H7 (cell line): ENCODE results near the gene MICU1. TPM values are rescaled to one million over a fixed set of nuclear protein-coding genes. Genes with fewer than 3 reads are reported as not detected.

Experiments
- DNase-seq: peaks from one replicate; pipeline ENCODE4 v3.0.0; 2012
- H3K27me3 ChIP-seq: 2 replicates; pipeline ENCODE4 v1.6.0; 2011; ENCODE audit warnings: mild to moderate bottlenecking, low read length; ENCODE audit not compliant: control insufficient read depth, insufficient read depth
- H3K36me3 ChIP-seq: replicated peaks from 2 replicates; pipeline ENCODE4 v1.5.1; 2011; ENCODE audit warnings: low read length; ENCODE audit not compliant: control insufficient read depth, insufficient read depth
- H3K4me3 ChIP-seq: 2 replicates; pipeline ENCODE4 v1.5.1; 2011; ENCODE audit warnings: low read depth, mild to moderate bottlenecking, control low read depth, low read length, moderate library complexity; ENCODE audit not compliant: insufficient read depth
- total RNA-seq: library from RNA; depleted of rRNA; stranded (reverse); fragments of >200 nt; shearing (Covaris generic); gene quantifications from 2 replicates; pipeline ENCODE4 v1.2.3, GENCODE V29; 2014

MICU1 gene
- total RNA-seq, 1 experiment from 2014 or later: 41.0 TPM

- no peak for DNase-seq
- Histone ChIP-seq H3K4me3 (no peak overlapping the region), H3K27me3 (no peaks in the 10 kb centered on the region), H3K36me3 (no peaks in the 10 kb centered on the region)
Observed at GRCh38 chr10:72515455-72515854, 110.4 kb downstream of the MICU1 start.

GRCh38 chr10:72513910-72514309 lies 112.0 kb downstream of the MICU1 start:
- no peaks in the 10 kb centered on the region for H3K36me3 ChIP-seq
- no peaks in the 10 kb centered on the region for H3K27me3 ChIP-seq
- no peak for DNase-seq
- H3K4me3 ChIP-seq: no peak overlapping the region

- H3K36me3 ChIP-seq: no peaks in the 10 kb centered on the region
- DNase-seq: no peak
- no peak overlapping the region for H3K4me3 ChIP-seq
- no peaks in the 10 kb centered on the region for H3K27me3 ChIP-seq
Observed at GRCh38 chr10:72511459-72511858, 114.4 kb downstream of the MICU1 start.

GRCh38 chr10:72509941-72510340 lies 115.9 kb downstream of the MICU1 start:
- no peaks in the 10 kb centered on the region for H3K36me3 ChIP-seq
- H3K4me3 ChIP-seq: no peak overlapping the region
- H3K27me3 ChIP-seq: no peaks in the 10 kb centered on the region
- DNase-seq: no peak

- DNase-seq: no peak
- Histone ChIP-seq H3K4me3 (no peak overlapping the region), H3K27me3 (no peaks in the 10 kb centered on the region), H3K36me3 (no peaks in the 10 kb centered on the region)
Observed at GRCh38 chr10:72509206-72509799, 116.6 kb downstream of the MICU1 start.

- DNase-seq: no peak
- Histone ChIP-seq H3K36me3 (no peaks in the 10 kb centered on the region), H3K27me3 (no peaks in the 10 kb centered on the region), H3K4me3 (no peak overlapping the region)
Observed at GRCh38 chr10:72508033-72508432, 117.8 kb downstream of the MICU1 start.

- DNase-seq: no peak
Observed at GRCh38 chr10:72506474-72506873, 119.4 kb downstream of the MICU1 start.

GRCh38 chr10:72505435-72505834 lies 120.4 kb downstream of the MICU1 start:
- Histone ChIP-seq H3K36me3 (no peaks in the 10 kb centered on the region), H3K27me3 (no peaks in the 10 kb centered on the region), H3K4me3 (no peak overlapping the region)
- no peak for DNase-seq

More at GRCh38 chr10:72506474-72506873, 119.4 kb downstream of the MICU1 start:
- Histone ChIP-seq H3K27me3 (no peaks in the 10 kb centered on the region), H3K36me3 (no peaks in the 10 kb centered on the region), H3K4me3 (no peak overlapping the region)

GRCh38 chr10:72503694-72504438 lies 122.0 kb downstream of the MICU1 start:
- H3K4me3 ChIP-seq: no peak overlapping the region
- H3K27me3 ChIP-seq: no peaks in the 10 kb centered on the region
- H3K36me3 ChIP-seq: no peaks in the 10 kb centered on the region
- DNase-seq: no peak

- no peaks in the 10 kb centered on the region for H3K36me3 ChIP-seq
- no peak for DNase-seq
- H3K4me3 ChIP-seq: no peak overlapping the region
- H3K27me3 ChIP-seq: no peaks in the 10 kb centered on the region
Observed at GRCh38 chr10:72503241-72503640, 122.6 kb downstream of the MICU1 start.

- no peaks in the 10 kb centered on the region for H3K36me3 ChIP-seq
Observed at GRCh38 chr10:72502581-72502980, 123.3 kb downstream of the MICU1 start.

GRCh38 chr10:72499701-72500100 lies 126.2 kb downstream of the MICU1 start:
- Histone ChIP-seq H3K4me3 (no peak overlapping the region), H3K36me3 (no peaks in the 10 kb centered on the region), H3K27me3 (no peaks in the 10 kb centered on the region)
- DNase-seq: no peak

More at GRCh38 chr10:72502581-72502980, 123.3 kb downstream of the MICU1 start:
- DNase-seq: no peak
- no peaks in the 10 kb centered on the region for H3K27me3 ChIP-seq
- H3K4me3 ChIP-seq: no peak overlapping the region

- H3K4me3 ChIP-seq: no peak overlapping the region
- no peak for DNase-seq
Observed at GRCh38 chr10:72490951-72491350, 134.9 kb downstream of the MICU1 start.

GRCh38 chr10:72487521-72487920 lies 138.4 kb downstream of the MICU1 start:
- no peaks in the 10 kb centered on the region for H3K36me3 ChIP-seq
- H3K4me3 ChIP-seq: no peak overlapping the region
- DNase-seq: no peak
- H3K27me3 ChIP-seq: no peaks in the 10 kb centered on the region

More at GRCh38 chr10:72490951-72491350, 134.9 kb downstream of the MICU1 start:
- no peaks in the 10 kb centered on the region for H3K36me3 ChIP-seq
- no peaks in the 10 kb centered on the region for H3K27me3 ChIP-seq

- H3K4me3 ChIP-seq: no peak overlapping the region
- H3K36me3 ChIP-seq: no peaks in the 10 kb centered on the region
- H3K27me3 ChIP-seq: no peaks in the 10 kb centered on the region
- no peak for DNase-seq
Observed at GRCh38 chr10:72487116-72487515, 138.8 kb downstream of the MICU1 start.
